Superior temporal gyrus (tissue), 1 donor: Measurements from ENCODE around the gene BRD3.

ENCODE experiments used
- DNase-seq: peaks from one replicate; pipeline ENCODE4 v3.0.0-alpha.2; 2016; ENCODE audit errors: extremely low spot score

The BRD3 gene

GRCh38 chr9:134039386-134040175 lies 28.2 kb downstream of the BRD3 start:
- DNase-seq, result no peak

DNA sequence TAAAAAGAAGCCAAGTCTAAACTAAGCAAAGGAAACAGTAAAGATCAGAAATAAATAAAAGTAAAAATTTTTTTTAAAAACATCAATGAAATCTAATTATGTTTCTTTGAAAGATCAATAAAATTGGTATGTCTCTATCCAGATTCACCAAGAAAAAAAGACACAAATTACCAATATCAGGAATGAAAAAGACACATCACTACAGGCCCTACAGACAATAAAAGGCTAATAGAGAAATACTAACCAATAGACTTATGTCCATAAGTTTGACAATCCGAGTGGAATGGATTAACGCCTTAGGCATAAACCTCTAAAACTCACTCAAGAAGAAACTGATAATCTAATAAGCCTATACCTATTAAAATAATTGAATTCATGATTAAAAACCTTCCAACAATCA lies 30.2 kb downstream of the BRD3 start:
- DNase-seq, result no peak

GRCh38 chr9:134036130-134036529 lies 31.7 kb downstream of the BRD3 start:
- DNase-seq, result no peak

GRCh38 chr9:134035041-134036039 lies 32.5 kb downstream of the BRD3 start:
- no peak for DNase-seq

GRCh38 chr9:134034215-134035040 lies 33.4 kb downstream of the BRD3 start:
- DNase-seq, result no peak

- no peak for DNase-seq
These were observed 34.2 kb downstream of the BRD3 start for GRCh38 chr9:134033516-134034214.

GRCh38 chr9:134032456-134033222 lies 35.2 kb downstream of the BRD3 start:
- DNase-seq, result no peak

DNA sequence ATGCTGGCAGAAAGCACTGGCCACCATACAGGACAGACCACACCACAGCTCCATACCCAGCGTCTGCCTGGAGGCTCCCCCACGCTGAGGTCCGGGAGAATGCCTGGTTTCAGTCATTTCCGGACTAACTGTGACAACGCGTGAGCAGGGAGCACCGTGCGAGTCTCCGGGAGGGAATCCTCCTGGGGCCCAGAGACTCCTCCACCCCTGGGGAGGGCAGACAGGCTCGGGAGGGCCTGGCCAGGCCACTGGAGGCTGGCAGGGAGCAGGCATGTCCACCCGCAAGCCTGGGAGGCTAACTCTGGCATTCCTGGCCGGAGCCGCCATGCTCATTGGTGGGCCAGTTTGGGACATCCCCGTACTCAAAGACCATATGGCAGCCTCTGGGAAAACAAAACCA lies 36.0 kb downstream of the BRD3 start:
- no peak for DNase-seq

- DNase-seq, result no peak
These were observed 36.9 kb downstream of the BRD3 start for GRCh38 chr9:134030821-134031470.

DNA sequence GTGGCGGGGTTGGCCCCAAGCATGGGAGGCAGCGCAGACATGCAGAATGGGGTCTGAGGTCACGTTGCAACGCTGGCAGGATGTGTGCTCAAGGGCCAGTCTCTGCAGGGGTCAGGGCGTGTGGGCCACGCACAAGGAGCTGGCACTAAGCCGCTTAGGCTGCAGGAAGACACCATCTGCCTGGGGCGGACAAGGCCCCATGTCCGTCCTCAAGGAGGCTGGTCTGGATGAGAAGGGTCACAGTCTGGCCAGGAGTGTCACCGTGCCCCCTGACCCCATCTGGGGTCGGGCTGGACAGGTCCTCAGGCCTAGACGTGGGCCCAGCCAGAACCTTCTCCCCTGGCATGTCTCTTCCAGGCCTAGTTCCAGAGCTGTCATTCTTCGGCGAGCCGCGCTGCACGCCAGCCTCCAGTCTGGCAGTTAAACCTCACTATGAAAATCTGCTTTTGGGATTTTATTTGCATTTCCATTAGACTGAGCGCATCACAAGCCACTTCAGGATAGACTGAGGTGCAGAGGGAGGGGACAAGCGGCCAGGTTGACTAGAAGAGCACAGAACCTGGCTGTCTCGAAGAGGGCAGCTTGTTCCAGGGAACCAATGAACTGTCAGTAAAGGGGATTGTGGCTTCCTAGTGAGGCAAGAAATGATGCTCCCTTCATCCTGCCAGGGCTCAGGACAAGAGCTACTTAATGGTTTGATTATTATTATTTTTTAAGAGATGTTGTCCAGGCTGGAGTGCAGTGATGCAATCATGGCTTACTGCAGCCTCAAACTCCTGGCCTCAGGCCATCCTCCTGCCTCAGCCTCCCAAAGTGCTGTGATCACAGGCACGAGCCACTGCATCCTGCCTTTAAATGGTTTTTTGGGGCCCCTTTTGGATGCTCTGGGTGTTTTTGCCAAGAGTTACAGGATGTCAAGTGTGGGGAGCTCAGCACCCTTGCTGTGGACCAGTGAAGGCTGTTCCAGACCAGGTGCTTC lies 38.3 kb downstream of the BRD3 start:
- DNase-seq, result no peak

GRCh38 chr9:134028575-134029247 lies 39.1 kb downstream of the BRD3 start:
- no peak for DNase-seq

DNA sequence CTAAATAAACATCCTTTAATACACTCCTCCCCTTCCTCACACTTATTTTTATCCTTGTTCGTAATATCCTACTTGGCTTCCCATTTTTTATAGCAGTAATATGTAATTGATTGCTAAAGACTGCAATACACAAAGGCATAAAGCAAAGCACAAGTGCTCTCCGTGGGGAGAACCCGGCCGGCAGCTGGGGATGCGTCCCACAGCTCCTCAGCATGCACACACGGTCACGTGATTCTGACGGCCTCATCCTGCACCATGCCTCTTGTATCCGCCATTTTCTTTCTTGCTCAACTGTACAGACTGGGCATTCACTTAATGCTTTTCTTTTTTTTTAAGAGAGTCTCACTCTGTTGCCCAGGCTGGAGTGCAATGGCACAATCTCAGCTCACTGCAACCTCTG lies 39.8 kb downstream of the BRD3 start:
- no peak for DNase-seq

DNA sequence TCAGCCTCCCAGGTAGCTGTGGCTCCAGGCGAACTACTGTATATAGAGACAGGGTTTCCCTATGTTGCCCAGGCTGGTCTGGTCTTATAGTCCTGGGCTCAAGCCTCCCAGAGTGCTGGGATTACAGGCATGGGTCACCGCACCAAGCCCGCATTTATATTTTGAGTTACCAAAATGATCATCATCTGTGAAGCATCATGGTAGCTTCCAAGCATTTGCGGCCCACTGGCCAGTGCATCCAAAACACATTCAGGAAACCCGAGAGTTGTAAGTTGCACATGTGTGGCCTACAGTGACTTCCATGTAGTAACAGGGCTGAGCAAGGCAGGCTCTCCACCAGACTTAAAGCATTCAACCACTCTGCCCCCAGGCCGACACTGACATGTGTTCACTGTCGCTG lies 40.3 kb downstream of the BRD3 start:
- DNase-seq, result no peak

DNA sequence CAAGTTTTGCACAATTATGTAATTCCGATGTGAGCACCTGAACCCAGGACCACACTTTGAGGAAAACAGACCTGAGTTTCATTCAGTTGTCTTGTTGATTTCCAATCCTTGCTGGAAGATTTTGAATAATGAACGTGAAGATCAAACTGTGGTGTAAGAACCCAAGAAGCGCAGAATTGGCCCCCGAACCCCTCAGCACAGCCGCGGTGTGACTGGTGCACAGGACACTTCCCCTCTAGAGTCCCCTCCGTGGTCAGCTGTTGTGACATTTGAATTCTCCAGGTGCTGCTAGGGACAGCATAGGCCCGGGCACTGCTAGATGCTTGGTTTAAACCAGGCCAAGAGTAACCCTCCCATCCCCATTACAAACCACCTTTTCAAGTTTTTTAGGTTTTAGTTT lies 40.8 kb downstream of the BRD3 start:
- no peak for DNase-seq

DNA sequence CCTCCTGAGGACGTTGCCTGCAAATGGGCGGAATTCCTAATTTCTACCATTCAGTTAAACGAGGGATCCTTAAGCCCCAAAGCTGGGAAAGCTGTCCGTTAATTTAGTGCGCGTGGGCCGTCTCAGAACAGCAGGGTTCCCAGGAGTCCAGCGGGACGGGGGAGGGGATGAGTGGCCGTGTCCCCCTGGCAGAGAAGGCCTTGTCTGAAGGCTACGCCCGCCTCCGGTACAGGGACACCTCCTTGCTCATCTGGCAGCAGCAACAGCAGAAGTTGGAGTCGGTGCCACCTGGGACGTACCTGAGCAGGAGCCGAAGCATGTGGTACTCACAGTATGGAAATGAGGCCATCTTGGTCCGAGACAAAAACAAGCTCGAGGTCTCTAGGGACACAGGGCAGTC lies 41.2 kb downstream of the BRD3 start:
- DNase-seq, result no peak

DNA sequence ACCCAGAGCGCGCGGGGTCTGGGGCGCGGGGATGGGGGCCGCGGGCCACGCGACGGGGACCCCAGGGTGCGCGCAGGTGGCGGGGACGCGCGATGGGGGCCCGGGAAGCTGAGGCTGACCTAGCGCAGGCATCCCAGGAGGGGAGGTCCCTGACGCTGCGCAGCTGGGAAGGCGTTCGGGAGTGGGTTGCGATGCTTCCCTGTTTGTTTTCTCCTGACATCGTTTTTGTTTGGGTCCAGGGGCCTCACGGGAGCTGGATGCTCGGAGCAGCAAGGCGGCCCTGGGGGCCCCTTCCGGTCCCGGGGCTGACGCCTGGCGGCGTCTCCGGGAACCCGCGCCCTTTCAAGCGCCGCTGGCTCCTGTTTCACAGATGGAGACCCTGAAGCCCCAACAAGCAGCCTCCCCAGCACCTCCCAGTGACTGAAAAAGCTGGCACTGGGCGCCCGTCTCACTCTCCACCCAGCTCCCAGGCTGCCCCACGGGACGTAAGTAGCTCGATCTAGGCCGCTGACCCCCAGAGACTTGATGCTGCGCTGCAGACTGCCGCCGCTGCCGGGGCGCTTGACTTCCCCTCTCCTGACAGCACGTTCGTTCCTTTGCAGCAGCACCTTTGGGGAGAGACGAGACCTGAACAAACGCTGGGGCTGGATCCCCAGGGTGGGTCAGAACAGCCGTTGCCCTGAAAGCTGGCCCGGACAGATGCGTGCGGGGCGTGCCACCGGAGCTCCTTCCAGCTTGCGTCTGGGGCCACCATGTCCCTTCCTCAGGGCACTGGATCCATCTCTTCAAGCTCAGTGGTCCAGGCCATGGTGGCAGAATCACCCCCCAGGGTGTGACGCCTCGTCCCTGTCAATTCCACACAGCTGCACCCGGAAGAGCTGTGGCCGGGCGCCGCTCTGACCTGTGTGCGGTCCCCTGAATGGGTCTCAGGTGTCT lies 42.0 kb downstream of the BRD3 start:
- peak; percentile 19 for DNase-seq
